GM23338 (cell line): Measurements from ENCODE around the gene C2orf42. TPM values are rescaled to one million over a fixed set of nuclear protein-coding genes. Genes with fewer than 3 reads are reported as not detected.

Source experiments
- ATAC-seq: fragments of 200-7000 bp; cut with Tn5 transposase; 3 replicates; pipeline ENCODE4 v1.9.1; 2020
- DNase-seq: peaks from one replicate; pipeline ENCODE4 v3.0.0-alpha.2; 2015; ENCODE audit warnings: low spot score
- H2AFZ ChIP-seq: fragments of 200-600 bp; sonication (generic); 2 replicates; pipeline ENCODE4 v1.8.0; 2016; ENCODE audit warnings: antibody characterized with exemption, mild to moderate bottlenecking, moderate library complexity
- H3F3A ChIP-seq: fragments of 200-600 bp; sonication (generic); replicated peaks from 2 replicates; pipeline ENCODE4 v1.8.0; 2017; ENCODE audit warnings: antibody characterized with exemption, mixed run types, low read depth
- H3K27ac ChIP-seq: fragments of 200-600 bp; sonication (generic); 2 replicates; pipeline ENCODE4 v1.6.1; 2016; ENCODE audit warnings: low read depth
- H3K27me3 ChIP-seq: fragments of 200-600 bp; sonication (generic); 2 replicates; pipeline ENCODE4 v1.8.0; 2016; ENCODE audit warnings: mild to moderate bottlenecking, mixed run types, moderate library complexity; ENCODE audit not compliant: insufficient read depth
- H3K36me3 ChIP-seq: fragments of 200-600 bp; sonication (generic); 2 replicates; pipeline ENCODE4 v1.8.0; 2016; ENCODE audit warnings: mild to moderate bottlenecking; ENCODE audit not compliant: insufficient read depth
- H3K4me1 ChIP-seq: fragments of 200-600 bp; sonication (generic); 2 replicates; pipeline ENCODE4 v1.8.0; 2016; ENCODE audit warnings: mild to moderate bottlenecking, moderate library complexity; ENCODE audit not compliant: insufficient read depth
- H3K4me2 ChIP-seq: fragments of 200-600 bp; sonication (generic); 2 replicates; pipeline ENCODE4 v1.7.1; 2017; ENCODE audit warnings: mixed run types
- H3K4me3 ChIP-seq: fragments of 200-600 bp; sonication (generic); 2 replicates; pipeline ENCODE4 v1.6.1; 2016; ENCODE audit warnings: mixed run types
- H3K79me2 ChIP-seq: fragments of 200-600 bp; sonication (generic); replicated peaks from 2 replicates; pipeline ENCODE4 v1.8.0; 2017; ENCODE audit warnings: mild to moderate bottlenecking; ENCODE audit not compliant: insufficient read depth
- H3K9me2 ChIP-seq: fragments of 200-600 bp; sonication (generic); 2 replicates; pipeline ENCODE4 v1.8.0; 2017; ENCODE audit not compliant: insufficient read depth
- H4K20me1 ChIP-seq: fragments of 200-600 bp; sonication (generic); replicated peaks from 2 replicates; pipeline ENCODE4 v1.8.0; 2017; ENCODE audit warnings: mild to moderate bottlenecking; ENCODE audit not compliant: insufficient read depth
- H3K27ac Mint-ChIP-seq: 2 replicates; pipeline ENCODE4 v1.8.0; 2020; ENCODE audit warnings: inconsistent platforms, mild to moderate bottlenecking, moderate library complexity, mixed read lengths
- H3K27me3 Mint-ChIP-seq: 3 replicates; pipeline ENCODE4 v1.8.0; 2022; ENCODE audit warnings: low read depth, mild to moderate bottlenecking, moderate library complexity, mixed read lengths, inconsistent platforms; ENCODE audit not compliant: insufficient read depth, poor library complexity
- H3K36me3 Mint-ChIP-seq: 3 replicates; pipeline ENCODE4 v1.8.0; 2021; ENCODE audit warnings: low read depth, mild to moderate bottlenecking, inconsistent platforms, moderate library complexity, mixed read lengths
- H3K4me1 Mint-ChIP-seq: 3 replicates; pipeline ENCODE4 v1.8.0; 2020; ENCODE audit warnings: mild to moderate bottlenecking, inconsistent platforms, mixed read lengths
- H3K4me3 Mint-ChIP-seq: 3 replicates; pipeline ENCODE4 v1.8.0; 2021; ENCODE audit warnings: moderate library complexity, mild to moderate bottlenecking, inconsistent platforms, mixed read lengths
- H3K9me3 Mint-ChIP-seq: 3 replicates; pipeline ENCODE4 v1.8.0; 2020; ENCODE audit warnings: moderate library complexity, mild to moderate bottlenecking, inconsistent platforms, mixed read lengths
- CREB1 ChIP-seq: fragments of 250-450 bp; sonication (Bioruptor Pico); IDR thresholded peaks from 2 replicates; pipeline ENCODE4 v1.5.0; 2020; ENCODE audit warnings: low read depth, mild to moderate bottlenecking, moderate library complexity
- CTCF ChIP-seq, 2 experiments: fragments of 200-600 bp in 1 of 2; sonication (generic) in 1 of 2; conservative IDR thresholded peaks; 2 replicates each; pipeline versions ENCODE4 v1.5.1 to v1.6.1; 2016 to 2017; ENCODE audit warnings: antibody characterized with exemption in 2 of 2, low read depth in 2 of 2, mild to moderate bottlenecking in 2 of 2, moderate library complexity in 1 of 2
- ETS1 ChIP-seq: IDR thresholded peaks from 2 replicates; pipeline ENCODE4 v1.6.1; 2016; ENCODE audit warnings: antibody characterized with exemption
- EZH2 ChIP-seq: fragments of 200-600 bp; sonication (generic); IDR thresholded peaks from one replicate; pipeline ENCODE4 v1.8.0; 2017; ENCODE audit warnings: antibody characterized with exemption, mild to moderate bottlenecking, low read depth; ENCODE audit not compliant: unreplicated experiment
- EZH2phosphoT487 ChIP-seq: fragments of 200-600 bp; sonication (generic); IDR thresholded peaks from one replicate; pipeline ENCODE4 v1.8.1; 2018; ENCODE audit warnings: antibody characterized with exemption; ENCODE audit not compliant: unreplicated experiment
- JUNB ChIP-seq: IDR thresholded peaks from one replicate; pipeline ENCODE4 v1.6.1; 2016; ENCODE audit warnings: antibody characterized with exemption; ENCODE audit not compliant: unreplicated experiment
- NANOG ChIP-seq: IDR thresholded peaks from 2 replicates; pipeline ENCODE4 v1.6.1; 2016; ENCODE audit warnings: antibody characterized with exemption, borderline replicate concordance
- POLR2AphosphoS5 ChIP-seq: IDR thresholded peaks from 2 replicates; pipeline ENCODE4 v1.6.1; 2016; ENCODE audit warnings: antibody characterized with exemption, low read depth
- STAT1 ChIP-seq: IDR thresholded peaks from one replicate; pipeline ENCODE4 v1.6.1; 2016; ENCODE audit warnings: antibody characterized with exemption; ENCODE audit not compliant: unreplicated experiment
- ZNF114 ChIP-seq: fragments of 250-450 bp; sonication (Bioruptor Pico); IDR thresholded peaks from 2 replicates; pipeline ENCODE4 v1.5.0; 2020; ENCODE audit warnings: mild to moderate bottlenecking, moderate library complexity
- ZNF331 ChIP-seq: fragments of 250-450 bp; sonication (Bioruptor Pico); IDR thresholded peaks from 2 replicates; pipeline ENCODE4 v1.5.0; 2020; ENCODE audit warnings: low read depth, mild to moderate bottlenecking, moderate library complexity
- ZNF462 ChIP-seq: fragments of 250-450 bp; sonication (Bioruptor Pico); IDR thresholded peaks from 2 replicates; pipeline ENCODE4 v1.5.0; 2020; ENCODE audit warnings: mild to moderate bottlenecking, moderate library complexity
- polyA plus RNA-seq: library from polyadenylated mRNA; unstranded; fragments of >200 nt; fragmentation: Nextera tagmentation; extraction: Ambion mirVana; gene quantifications from 2 replicates; pipeline ENCODE4 v1.2.1, GENCODE V29; 2016
- total RNA-seq: library from RNA; depleted of rRNA; stranded (reverse); fragments of >200 nt; shearing (Covaris generic); gene quantifications from 2 replicates; pipeline ENCODE4 v1.2.3, GENCODE V29; 2014
- TF ChIP-seq, protein P1 (sequence below): IDR thresholded peaks from one replicate; pipeline ENCODE4 v1.6.1; 2018; ENCODE audit warnings: antibody characterized with exemption; ENCODE audit not compliant: unreplicated experiment

The C2orf42 gene
- total and polyA plus RNA-seq, 2 experiments from 2014 or later, result 4.3 to 6.9 TPM

DNA sequence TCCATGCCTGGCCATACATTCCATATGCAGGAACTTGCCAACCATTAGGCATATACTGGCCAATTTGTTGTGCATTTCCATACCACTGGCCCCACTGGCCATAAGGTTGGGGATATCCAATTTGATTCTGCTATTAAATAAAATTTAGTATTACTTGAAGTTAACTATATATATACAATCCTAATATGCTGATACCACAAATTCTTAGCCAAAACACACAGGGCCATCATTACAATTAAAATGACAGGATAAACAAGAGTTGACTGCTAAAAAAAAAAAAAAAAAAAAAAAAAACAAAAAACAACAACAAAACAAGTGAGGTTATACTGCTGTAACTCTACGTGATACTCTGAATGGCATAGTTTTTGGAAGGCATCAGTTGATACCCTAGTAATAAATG lies 23.5 kb upstream of the C2orf42 start:
- Histone ChIP-seq H2AFZ (no peak overlapping the region), H3K79me2 (no peaks in the 10 kb centered on the region), H3K27ac (no peak overlapping the region), H3K4me1 (no peaks in the 10 kb centered on the region), H3K4me3 (no peak overlapping the region), H4K20me1 (peaks cover 14% of the 10 kb centered on the region), H3K9me2 (no peaks in the 10 kb centered on the region), H3K4me2 (no peak overlapping the region), H3K36me3 (peaks cover 55% of the 10 kb centered on the region), H3F3A (peaks cover 11% of the 10 kb centered on the region), H3K27me3 (no peaks in the 10 kb centered on the region)
- H3K4me1 Mint-ChIP-seq, result no peaks in the 10 kb centered on the region
- no peaks in the 10 kb centered on the region for H3K27me3 Mint-ChIP-seq
- H3K27ac Mint-ChIP-seq, result no peak overlapping the region
- ATAC-seq (no peak), DNase-seq (no peak)
- no peak overlapping the region for H3K4me3 Mint-ChIP-seq
- no peak for TF ChIP-seq STAT1
- TF ChIP-seq, protein P1, sequence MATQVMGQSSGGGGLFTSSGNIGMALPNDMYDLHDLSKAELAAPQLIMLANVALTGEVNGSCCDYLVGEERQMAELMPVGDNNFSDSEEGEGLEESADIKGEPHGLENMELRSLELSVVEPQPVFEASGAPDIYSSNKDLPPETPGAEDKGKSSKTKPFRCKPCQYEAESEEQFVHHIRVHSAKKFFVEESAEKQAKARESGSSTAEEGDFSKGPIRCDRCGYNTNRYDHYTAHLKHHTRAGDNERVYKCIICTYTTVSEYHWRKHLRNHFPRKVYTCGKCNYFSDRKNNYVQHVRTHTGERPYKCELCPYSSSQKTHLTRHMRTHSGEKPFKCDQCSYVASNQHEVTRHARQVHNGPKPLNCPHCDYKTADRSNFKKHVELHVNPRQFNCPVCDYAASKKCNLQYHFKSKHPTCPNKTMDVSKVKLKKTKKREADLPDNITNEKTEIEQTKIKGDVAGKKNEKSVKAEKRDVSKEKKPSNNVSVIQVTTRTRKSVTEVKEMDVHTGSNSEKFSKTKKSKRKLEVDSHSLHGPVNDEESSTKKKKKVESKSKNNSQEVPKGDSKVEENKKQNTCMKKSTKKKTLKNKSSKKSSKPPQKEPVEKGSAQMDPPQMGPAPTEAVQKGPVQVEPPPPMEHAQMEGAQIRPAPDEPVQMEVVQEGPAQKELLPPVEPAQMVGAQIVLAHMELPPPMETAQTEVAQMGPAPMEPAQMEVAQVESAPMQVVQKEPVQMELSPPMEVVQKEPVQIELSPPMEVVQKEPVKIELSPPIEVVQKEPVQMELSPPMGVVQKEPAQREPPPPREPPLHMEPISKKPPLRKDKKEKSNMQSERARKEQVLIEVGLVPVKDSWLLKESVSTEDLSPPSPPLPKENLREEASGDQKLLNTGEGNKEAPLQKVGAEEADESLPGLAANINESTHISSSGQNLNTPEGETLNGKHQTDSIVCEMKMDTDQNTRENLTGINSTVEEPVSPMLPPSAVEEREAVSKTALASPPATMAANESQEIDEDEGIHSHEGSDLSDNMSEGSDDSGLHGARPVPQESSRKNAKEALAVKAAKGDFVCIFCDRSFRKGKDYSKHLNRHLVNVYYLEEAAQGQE, result no peak
- no peak for TF ChIP-seq ZNF462 (CRISPR knock-in tag)
- no peak for TF ChIP-seq NANOG
- no peak for TF ChIP-seq CREB1 (CRISPR knock-in tag)
- TF ChIP-seq POLR2AphosphoS5, result no peak
- no peak for TF ChIP-seq ZNF114 (CRISPR knock-in tag)
- no peak for TF ChIP-seq ETS1
- no peak for TF ChIP-seq EZH2phosphoT487
- TF ChIP-seq ZNF331 (CRISPR knock-in tag), result no peak
- no peak for TF ChIP-seq CTCF (conservative IDR thresholded peaks at IDR 0.05; ENCODE audit: low read depth in 2 of 2)
- no peak for TF ChIP-seq JUNB
- no peak for TF ChIP-seq EZH2
- peaks cover 79% of the 10 kb centered on the region for H3K36me3 Mint-ChIP-seq
- no peaks in the 10 kb centered on the region for H3K9me3 Mint-ChIP-seq
